NCI-H187 treated with DMSO at 0.1 percent for 48 hours (cell line): ENCODE data around the gene EIF2B4.
A peak's percentile ranks its signal among the peaks of the same experiment; 100 is the strongest.
"Not testable (repeated sequence)": the region's sequence is repeated elsewhere in the genome, so short reads cannot be mapped to it uniquely, and the experiment has no call there.

Source experiments
- DNase-seq: peaks from one replicate; lab custom pipeline; 2025; lab: John Stamatoyannopoulos, UW

EIF2B4 gene

DNA sequence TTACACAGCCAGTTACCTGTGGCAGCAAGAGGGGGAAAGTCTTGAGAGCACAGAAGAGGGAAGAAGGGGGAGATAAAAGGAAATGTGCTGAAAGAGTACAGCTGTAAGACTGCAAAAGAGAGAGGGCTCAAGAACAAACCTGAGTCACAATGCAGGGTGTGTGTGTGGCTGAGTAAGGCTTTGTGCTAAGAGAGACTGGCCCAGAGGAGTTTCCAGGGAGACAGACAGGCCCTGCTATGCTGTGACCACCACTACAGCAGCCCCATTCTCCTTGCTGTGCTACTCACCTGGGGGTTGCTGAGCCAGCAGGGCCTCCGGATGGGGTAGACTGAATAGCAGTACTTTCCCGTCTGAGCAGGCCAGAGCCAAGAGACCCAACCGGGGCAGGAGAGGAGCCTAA lies 34.8 kb downstream of the EIF2B4 start:
- no peak for DNase-seq

DNA sequence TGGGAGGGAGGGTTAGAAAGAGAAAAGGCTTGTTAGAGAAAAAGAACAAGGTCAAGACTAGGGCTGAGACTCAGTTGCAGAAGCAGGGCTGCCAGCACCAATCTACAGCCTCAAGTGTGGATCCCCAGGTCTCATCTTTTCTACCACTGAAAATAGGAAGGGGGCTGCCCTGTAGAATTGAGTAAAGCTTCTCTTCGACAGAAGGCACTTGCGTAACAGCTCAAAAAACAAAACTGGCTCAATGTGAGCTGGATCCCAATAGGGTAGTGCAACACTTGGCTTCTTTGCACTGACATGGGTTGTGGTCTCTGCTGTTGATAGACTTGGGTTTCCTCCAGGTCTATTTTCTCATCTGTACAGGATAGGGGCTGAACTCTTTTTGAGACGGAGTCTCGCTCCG lies 45.4 kb downstream of the EIF2B4 start:
- no peak for DNase-seq

DNA sequence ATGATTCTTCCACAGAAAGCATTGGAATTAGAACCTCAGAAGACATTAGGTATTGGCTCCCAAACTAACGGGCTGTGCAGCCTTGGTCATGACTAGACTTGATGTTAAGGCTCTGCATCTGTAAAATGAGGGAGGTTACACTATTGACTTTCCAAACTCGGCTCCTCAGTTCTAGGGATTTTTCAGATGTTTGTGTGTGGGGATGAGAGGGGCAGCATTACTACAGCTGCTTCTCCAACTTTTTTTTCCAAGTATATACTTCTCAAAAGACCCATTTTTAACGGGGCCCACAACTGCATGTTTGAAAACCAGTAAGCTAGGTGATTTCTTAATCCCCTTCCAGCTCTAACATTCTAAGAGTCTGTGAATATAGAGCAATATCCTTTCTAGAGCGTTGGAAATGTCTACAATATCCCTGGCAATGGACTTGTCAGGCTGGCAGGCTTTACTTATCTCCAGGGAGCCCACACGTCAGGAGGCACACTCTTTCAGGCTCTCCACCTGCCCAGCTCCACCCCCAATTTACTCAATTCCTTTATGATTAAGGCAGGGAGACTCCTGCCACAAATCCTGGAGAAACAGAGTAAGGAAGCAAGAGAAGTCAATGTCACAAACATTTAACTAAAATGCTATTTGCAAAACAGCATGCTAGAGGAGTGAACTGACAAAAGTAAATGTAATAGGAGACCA lies 46.4 kb downstream of the EIF2B4 start:
- DNase-seq = no peak

DNA sequence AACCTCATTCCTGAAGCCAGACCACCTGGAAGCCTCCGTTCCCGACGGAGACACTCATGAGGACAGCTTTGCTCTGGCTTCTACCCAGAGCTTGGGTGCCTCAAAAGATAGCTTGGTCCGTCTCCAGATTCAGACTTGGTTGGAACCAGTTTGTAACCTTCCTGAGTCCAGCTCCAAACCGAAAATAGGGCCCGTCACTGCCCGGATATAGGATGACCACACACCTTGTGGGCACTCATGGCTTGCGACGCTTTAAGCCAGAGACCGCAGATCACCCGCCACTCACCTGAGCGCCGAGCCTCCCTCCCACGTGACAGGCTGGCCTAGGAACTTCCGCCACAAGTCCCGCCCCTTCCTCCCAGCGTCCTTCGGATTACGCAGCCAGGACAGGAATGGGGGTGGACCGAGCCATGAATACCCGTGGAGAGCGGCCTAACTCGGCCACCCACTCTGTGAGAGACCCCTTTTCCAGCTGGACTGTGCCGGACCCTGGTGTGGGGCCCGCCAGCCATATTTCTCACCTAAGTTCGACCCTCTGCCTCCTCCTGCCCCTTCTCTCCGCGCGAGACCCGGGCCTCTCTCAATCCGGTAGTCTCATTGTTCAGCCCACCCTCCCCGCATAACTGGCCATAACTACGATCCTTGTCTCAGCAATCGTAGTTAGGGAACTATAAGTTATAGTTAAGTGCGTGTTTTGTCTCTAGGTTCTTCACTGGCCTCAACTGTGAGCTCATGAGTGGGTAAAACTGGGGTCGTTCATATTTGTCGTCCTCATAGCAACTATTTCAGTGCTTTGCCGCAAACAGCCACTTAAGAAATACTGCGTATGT lies 47.2 kb downstream of the EIF2B4 start, which contains the start of gene MPV17:
Gene MPV17 (minus strand): TSS at position 332 of the 830 bp plus-strand sequence. CDS start 580 bp downstream, outside the sequence.
- peak; percentile 82 for DNase-seq

DNA sequence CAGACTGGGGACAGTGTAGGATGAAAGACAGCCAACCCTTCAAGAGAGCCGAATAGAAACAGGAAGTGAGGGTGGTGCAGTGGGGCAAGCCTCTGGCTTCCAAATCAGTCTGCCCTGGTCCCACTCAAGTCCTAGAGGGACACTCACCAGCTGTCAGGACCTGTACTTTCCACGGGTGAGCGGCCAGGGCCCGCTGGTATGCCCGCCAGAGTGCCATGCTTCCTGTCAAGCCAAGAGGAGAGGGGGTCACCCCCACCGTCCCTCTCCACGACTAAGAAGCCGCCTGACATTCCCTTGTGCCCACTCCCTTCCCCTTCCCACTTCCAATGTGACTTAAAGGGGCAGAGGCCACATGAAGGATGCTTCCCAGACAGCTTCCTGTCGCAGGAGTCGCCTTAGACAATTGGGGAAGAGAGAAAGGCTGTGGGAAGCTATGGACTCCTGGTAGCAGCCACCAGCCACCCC lies 47.8 kb downstream of the EIF2B4 start:
- DNase-seq = no peak

DNA sequence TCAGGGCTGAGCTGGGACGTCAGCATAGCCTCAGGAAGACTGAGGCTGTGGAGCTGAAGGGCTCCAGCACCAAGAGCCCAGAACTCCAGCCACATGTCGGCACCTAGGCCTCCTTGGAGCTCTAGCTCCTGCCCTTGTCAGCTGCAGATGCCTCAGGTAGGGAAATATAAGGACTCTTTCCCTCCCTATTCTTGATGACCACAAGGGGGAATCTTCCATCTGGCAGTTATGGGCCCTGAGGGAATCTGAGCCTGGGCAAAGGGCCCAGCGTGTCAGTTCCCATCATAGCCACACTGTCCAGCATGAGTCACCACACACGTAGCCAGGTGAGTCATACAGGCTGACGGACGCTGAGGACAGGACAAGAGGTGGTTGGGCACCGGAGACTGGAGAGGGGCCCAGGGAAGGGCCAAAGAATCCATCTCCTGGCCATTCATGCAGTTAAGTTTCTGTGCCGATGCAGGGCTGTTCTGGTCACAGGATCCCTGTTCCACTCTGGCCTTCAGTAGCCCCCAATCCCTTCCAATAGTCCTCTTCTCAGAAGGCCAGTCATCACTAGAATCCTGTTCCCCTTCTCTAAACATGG lies 49.1 kb downstream of the EIF2B4 start:
- DNase-seq = no peak

DNA sequence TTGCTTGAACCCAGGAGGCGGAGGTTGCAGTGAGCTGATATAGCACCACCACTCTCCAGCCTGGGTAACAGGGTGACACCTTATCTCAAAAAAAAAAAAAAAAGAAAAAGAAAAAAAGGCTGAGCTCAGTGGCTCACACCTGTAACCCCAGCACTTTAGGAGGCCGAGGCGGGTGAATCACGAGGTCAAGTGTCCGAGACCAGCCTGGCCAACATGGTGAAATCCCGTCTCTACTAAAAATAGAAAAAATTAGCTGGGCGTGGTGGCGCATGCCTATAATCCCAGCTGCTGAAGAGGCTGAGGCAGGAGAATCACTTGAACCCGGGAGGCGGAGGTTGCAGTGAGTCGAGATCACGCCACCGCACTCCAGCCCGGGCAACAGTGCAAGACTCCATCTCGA lies 50.3 kb downstream of the EIF2B4 start:
- not testable (repeated sequence) for DNase-seq

DNA sequence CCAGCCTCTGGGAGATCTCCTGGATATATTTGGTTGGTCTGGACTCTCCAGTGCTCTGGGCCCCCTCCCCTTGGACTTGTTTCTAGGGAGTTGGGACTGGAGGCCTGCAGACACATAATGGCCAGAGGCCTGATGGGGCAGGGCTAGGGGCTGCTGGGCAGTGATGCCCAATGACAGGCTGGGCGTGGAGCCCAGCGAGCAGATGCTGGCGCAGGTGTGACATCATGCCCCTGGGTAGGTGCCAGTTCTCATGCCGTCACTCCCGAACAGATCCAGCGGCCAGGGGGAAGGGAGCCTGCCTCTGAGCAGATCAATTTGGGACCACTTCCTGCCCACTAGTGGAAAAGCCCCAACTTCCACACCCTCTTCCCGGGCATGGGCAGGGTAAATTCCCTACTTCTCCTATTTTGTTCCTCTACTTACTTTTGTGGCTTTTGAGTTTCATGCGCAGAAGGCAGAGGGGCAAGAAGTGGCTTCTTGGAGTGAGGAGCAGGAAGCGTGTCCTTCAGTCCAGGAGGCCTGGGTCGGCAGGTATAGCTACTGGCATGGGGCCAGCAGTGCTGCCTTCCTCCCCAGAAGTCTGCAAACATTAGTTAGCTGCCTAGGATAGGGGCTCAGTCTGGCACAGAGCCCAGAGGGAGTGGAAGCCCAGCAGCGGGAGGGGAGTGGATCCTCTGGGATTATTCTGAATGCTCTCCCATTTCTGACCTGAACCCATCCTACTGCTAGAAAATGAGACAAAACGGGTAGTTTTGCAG lies 53.3 kb downstream of the EIF2B4 start:
- no peak for DNase-seq

DNA sequence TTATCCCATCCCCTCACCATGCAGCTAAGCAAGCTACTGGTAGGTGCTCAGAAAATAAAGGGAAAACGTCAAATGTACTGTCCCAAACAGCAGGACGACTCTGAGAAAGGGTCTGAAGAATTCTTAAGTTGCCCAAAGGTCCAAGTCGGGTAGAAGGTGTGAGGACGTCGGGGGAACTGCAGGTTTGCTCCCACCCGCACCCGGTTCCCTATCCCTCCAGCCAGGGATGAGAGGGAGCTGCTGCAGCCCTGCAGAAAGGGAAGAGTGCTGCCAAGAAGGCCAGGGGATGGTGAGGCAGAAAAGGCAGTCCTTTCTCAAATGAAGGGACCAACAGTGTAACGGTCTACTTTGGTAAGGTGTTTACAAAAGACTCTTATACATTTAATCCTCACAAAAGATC lies 55.0 kb downstream of the EIF2B4 start:
- no peak for DNase-seq

DNA sequence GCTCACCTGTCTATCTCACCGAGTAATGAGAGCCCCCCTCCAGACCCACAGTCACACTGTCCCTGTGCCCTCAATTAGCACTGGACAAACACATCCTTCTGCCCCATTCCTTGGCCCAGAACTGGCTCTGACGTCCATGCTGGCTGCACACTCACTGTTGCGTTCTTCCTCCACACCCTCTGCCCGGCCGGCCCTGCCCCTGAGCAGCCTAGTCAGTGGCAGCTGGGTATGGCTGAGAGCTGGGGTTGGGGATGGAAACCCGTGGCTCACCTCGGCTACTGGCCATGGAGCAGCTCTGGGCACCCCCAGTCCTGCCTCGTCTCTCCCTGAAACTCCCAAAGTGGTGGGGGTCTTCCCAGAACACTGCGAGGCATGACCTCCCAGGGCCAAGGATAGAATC lies 55.4 kb downstream of the EIF2B4 start:
- DNase-seq = no peak
